ENCODE data around the gene ADGRL1.
"Not testable (repeated sequence)": the region's sequence is repeated elsewhere in the genome, so short reads cannot be mapped to it uniquely, and the experiment has no call there.

Gene ADGRL1

GRCh38 chr19:14237014-14237941, 31.3 kb upstream of the ADGRL1 start:
- H3K4me3 ChIP-seq (ENCODE audit: low read depth, low read length), result no peak overlapping the region
- DNase-seq (ENCODE audit: low read depth), result no peak
- in situ Hi-C loops (cut with HindIII; ENCODE audit: low sequenced_read_pairs), result no loop called here
- TF ChIP-seq CTCF (IDR thresholded peaks at IDR 0.05; ENCODE audit: low read depth, low read length, missing control alignments), result no peak

- H3K4me3 ChIP-seq (ENCODE audit: low read depth, low read length); in situ Hi-C loops (cut with HindIII; ENCODE audit: low sequenced_read_pairs); DNase-seq (ENCODE audit: low read depth): not testable (repeated sequence)
Observed at GRCh38 chr19:14232945-14233344, 27.0 kb upstream of the ADGRL1 start.

GRCh38 chr19:14228446-14229071, 22.6 kb upstream of the ADGRL1 start:
- H3K4me3 ChIP-seq (ENCODE audit: low read depth, low read length); in situ Hi-C loops (cut with HindIII; ENCODE audit: low sequenced_read_pairs); DNase-seq (ENCODE audit: low read depth): not testable (repeated sequence)

- in situ Hi-C loops (cut with HindIII; ENCODE audit: low sequenced_read_pairs); H3K4me3 ChIP-seq (ENCODE audit: low read depth, low read length); DNase-seq (ENCODE audit: low read depth): not testable (repeated sequence)
Observed at GRCh38 chr19:14226498-14226897, 20.5 kb upstream of the ADGRL1 start.

- TF ChIP-seq CTCF (IDR thresholded peaks at IDR 0.05; ENCODE audit: low read depth, low read length, missing control alignments), result no peak
- DNase-seq (ENCODE audit: low read depth), result no peak
- in situ Hi-C loops (cut with HindIII; ENCODE audit: low sequenced_read_pairs), result no loop called here
- H3K4me3 ChIP-seq (ENCODE audit: low read depth, low read length), result no peak overlapping the region
Observed at GRCh38 chr19:14222886-14223285, 16.9 kb upstream of the ADGRL1 start.

- in situ Hi-C loops (cut with HindIII; ENCODE audit: low sequenced_read_pairs); DNase-seq (ENCODE audit: low read depth): not testable (repeated sequence)
Observed at GRCh38 chr19:14221345-14221744, 15.4 kb upstream of the ADGRL1 start.

GRCh38 chr19:14218620-14219330, 12.8 kb upstream of the ADGRL1 start:
- no peak for DNase-seq (ENCODE audit: low read depth)
- H3K4me3 ChIP-seq (ENCODE audit: low read depth, low read length), result no peak overlapping the region
- in situ Hi-C loops (cut with HindIII; ENCODE audit: low sequenced_read_pairs), result no loop called here
- no peak for TF ChIP-seq CTCF (IDR thresholded peaks at IDR 0.05; ENCODE audit: low read depth, low read length, missing control alignments)

More at GRCh38 chr19:14221345-14221744, 15.4 kb upstream of the ADGRL1 start:
- H3K4me3 ChIP-seq (ENCODE audit: low read depth, low read length), result not testable (repeated sequence)
- peak; percentile 25 for TF ChIP-seq CTCF (IDR thresholded peaks at IDR 0.05; ENCODE audit: low read depth, low read length, missing control alignments)

- H3K4me3 ChIP-seq (ENCODE audit: low read depth, low read length); DNase-seq (ENCODE audit: low read depth); in situ Hi-C loops (cut with HindIII; ENCODE audit: low sequenced_read_pairs): not testable (repeated sequence)
Observed at GRCh38 chr19:14217886-14218285, 11.9 kb upstream of the ADGRL1 start.
